T-helper 9 cell (primary cell): ENCODE data around the gene AZI2.

Experiments
- DNase-seq: peaks from one replicate; pipeline ENCODE4 v3.0.0-alpha.2; 2020

AZI2 gene

DNA sequence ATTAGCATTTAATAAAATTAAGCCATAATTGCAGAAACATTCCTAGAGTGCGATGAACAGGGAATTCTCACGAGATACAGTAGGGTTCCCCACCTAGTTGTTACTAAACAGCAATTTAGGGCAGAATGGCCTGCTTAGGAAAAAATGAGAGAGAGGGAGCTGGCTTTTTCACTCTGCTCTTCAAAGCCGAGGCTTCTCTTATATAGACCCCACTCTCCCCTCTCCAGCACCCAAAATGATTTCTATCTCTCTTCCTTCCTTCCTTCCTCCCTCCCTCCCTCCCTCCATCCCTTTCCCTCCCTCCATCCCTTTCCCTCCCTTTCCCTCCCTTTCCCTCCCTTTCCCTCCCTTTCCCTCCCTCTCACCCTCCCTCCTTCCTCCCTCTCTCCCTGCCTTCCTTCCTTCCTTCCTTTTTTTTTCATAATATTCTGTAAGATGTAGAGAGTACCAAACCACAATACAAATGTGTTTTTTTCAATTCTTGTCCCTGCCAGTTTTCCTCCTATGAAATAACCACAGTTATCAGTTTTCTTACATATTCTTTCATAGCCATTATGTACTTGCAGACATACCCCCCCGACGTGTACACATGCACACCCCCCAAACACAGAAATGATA lies 48.2 kb downstream of the AZI2 start:
- DNase-seq, result no peak

DNA sequence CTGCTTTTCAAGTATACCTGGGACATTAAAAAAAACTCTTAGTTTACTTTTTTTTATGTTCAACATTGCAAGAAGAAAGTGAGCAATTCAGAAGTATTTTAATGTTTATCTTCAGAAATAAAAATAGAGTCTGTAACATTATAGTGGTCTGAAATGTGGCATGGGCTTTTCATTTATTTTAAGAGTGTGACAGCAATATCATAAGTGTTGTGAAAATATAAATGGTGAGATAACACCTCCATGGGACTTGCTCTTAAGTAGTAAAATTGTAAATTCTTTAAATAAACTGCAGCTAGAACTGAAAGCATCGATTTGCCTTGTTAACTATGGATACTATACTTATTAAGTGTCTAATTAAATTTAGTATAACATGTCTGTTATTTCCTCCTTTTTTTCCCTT lies 48.9 kb downstream of the AZI2 start:
- no peak for DNase-seq

- DNase-seq, result no peak
These were observed 52.6 kb downstream of the AZI2 start for GRCh38 chr3:28295898-28296490.

GRCh38 chr3:28294667-28295413 lies 53.8 kb downstream of the AZI2 start:
- no peak for DNase-seq

- no peak for DNase-seq
These were observed 56.0 kb downstream of the AZI2 start for GRCh38 chr3:28292622-28293021.

GRCh38 chr3:28291577-28291976 lies 57.0 kb downstream of the AZI2 start:
- no peak for DNase-seq

GRCh38 chr3:28290863-28291300 lies 57.7 kb downstream of the AZI2 start:
- no peak for DNase-seq

DNA sequence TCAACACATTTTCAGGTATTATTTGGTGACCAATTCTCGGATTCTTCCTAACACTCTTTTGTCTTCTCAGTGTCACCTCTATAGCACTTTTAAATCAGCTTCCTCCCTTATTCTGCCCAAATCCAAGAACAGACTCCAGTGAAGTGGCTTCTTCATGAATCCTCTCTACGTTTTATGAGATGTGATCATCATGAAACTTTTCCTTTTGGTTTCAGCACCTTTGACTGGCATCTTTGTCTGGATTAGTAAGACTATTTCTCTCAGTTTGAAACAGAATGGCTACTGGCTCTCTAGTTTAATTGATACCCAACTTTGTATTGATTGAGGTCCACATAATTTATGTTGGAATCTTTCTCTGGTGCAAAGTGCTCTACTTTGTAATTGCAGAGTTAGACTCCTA lies 61.6 kb downstream of the AZI2 start:
- DNase-seq, result no peak

GRCh38 chr3:28286595-28286994 lies 62.0 kb downstream of the AZI2 start:
- DNase-seq, result no peak

GRCh38 chr3:28280781-28281180 lies 67.8 kb downstream of the AZI2 start:
- no peak for DNase-seq

- DNase-seq, result no peak
These were observed 68.9 kb downstream of the AZI2 start for GRCh38 chr3:28279770-28280169.

DNA sequence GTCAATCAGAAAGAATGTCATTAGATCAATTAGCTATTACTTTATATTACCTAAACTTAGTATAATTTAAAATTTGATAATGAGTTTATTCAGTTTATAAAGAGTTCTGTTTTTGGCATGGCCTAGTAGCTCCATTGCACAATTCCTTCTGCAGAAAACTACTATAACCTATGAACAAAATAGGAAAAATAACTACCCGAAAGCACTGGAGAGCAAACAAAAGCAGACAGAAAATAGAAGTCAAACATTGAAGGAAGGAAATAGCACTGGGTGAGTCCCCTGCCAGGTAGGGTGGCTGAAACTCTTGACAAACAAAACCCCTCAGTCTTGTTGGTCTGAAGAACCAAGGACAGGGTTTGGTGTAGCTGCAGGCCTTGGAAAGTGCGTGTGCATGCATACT lies 69.7 kb downstream of the AZI2 start:
- no peak for DNase-seq

DNA sequence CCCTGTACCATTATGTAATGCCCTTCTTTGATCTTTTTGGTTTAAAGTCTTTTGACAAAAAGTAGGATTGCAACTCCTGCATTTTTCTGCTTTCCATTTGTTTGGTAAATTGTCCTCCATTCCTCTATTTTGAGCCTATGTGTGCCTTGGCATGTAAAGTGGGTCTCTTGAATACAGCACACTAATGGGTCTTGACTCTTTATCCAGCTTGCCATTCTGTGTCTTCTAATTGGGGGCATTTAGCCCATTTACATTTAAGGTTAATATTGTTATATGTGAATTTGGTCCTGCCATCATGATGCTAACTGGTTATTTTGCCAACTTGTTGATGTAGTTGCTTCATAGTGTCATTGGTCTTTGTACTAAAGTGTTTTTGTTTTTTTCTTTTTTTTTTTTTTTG lies 74.8 kb downstream of the AZI2 start:
- no peak for DNase-seq
